Cardiac fibroblast (primary cell): ENCODE data around the gene RTP5.
A peak's percentile ranks its signal among the peaks of the same experiment; 100 is the strongest.

ENCODE experiments used
- DNase-seq, 2 donors: peaks; one replicate each; pipeline versions ENCODE4 v3.0.0 to v3.0.0-alpha.2; 2010; ENCODE audit warnings: low read depth in 2 of 2
- H3K4me3 ChIP-seq, 2 donors: replicated peaks in 1 of 2; 1 replicate in 1 of 2; 2 replicates in 1 of 2; pipeline ENCODE4 v1.5.1; 2011; ENCODE audit warnings: low read depth in 2 of 2, low read length in 2 of 2, mild to moderate bottlenecking in 2 of 2, moderate library complexity in 1 of 2
- TF ChIP-seq, protein P1 (sequence below): IDR thresholded peaks from one replicate; pipeline ENCODE4 v1.5.1; 2011; ENCODE audit warnings: low read depth, mild to moderate bottlenecking, low read length, inconsistent platforms

The RTP5 gene

DNA sequence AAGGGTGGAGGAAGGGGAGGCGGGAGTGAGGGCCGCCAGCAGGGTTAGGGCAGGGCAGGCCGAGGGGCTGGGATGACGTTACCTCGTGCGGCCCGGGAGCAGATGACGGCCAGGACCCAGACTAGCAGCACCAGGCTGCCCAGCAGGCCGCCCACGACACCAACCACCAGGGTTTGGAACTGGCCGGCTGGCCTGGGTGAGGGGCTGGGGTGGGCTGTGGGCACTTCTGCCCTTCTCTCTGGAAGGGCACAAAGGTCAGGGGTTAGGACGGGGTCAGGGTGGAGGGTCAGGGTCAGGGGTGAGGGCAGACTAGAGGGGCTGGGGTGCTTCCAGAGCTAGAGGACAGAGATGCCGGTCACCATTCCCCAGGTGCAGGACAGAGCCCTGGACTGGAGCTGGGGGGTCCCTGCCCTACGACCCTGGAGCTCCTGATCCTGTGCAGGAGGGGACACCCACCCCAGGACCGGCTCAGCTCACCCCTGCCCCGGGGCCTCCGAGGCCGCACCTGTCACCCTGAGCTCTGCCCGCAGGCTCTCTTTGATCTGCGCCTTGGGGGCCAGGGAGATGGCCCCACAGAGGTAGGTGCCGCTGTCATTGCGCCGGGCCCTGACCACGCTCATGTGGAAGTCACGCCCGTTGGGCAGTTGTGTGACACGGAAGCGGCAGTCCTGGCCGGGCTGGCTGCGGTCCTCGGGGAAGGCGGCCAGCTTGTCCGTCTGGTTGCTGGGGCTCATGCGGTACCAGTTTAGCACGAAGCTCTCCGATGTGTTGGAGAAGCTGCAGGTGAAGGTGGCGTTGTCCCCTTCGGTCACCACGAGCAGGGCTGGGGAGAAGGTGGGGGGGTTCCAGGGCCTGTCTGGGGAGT lies 17.2 kb upstream of the RTP5 start:
- TF ChIP-seq, protein P1, sequence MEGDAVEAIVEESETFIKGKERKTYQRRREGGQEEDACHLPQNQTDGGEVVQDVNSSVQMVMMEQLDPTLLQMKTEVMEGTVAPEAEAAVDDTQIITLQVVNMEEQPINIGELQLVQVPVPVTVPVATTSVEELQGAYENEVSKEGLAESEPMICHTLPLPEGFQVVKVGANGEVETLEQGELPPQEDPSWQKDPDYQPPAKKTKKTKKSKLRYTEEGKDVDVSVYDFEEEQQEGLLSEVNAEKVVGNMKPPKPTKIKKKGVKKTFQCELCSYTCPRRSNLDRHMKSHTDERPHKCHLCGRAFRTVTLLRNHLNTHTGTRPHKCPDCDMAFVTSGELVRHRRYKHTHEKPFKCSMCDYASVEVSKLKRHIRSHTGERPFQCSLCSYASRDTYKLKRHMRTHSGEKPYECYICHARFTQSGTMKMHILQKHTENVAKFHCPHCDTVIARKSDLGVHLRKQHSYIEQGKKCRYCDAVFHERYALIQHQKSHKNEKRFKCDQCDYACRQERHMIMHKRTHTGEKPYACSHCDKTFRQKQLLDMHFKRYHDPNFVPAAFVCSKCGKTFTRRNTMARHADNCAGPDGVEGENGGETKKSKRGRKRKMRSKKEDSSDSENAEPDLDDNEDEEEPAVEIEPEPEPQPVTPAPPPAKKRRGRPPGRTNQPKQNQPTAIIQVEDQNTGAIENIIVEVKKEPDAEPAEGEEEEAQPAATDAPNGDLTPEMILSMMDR = no peak
- H3K4me3 ChIP-seq = no peak overlapping the region
- no peak for DNase-seq

DNA sequence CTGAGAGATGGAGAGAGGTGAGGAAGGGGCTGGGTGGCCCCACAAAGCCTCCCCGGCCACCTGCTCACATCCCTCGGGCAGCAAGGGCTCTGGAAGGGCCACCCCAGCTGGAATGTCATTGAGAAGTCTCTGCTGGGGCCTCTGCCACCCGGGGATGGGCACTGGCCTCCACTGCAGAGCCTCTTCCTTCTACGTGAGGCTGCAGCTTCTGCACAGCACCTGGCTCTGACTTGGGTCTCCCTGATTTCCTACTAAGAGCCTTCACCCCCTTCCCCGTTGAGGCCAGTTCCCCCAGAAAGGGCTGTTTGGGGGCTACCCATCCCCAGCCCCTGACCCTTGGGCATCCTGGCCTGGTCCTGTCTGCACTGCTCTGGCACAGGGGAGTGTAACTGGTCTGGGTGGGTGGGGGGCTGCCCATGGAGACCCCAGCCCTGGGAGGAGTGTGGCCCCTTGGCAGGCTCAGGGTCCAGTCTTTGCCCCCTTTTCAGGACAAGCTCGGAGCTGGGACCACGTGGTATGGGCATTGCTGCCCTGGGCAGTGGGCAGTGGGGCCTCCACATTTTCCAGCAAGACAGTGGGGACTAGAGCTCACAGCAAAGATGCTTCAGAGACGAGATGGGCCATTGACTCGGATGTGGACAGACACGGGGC lies 16.4 kb upstream of the RTP5 start:
- DNase-seq = no peak
- no peak overlapping the region for H3K4me3 ChIP-seq
- TF ChIP-seq, protein P1 = no peak

DNA sequence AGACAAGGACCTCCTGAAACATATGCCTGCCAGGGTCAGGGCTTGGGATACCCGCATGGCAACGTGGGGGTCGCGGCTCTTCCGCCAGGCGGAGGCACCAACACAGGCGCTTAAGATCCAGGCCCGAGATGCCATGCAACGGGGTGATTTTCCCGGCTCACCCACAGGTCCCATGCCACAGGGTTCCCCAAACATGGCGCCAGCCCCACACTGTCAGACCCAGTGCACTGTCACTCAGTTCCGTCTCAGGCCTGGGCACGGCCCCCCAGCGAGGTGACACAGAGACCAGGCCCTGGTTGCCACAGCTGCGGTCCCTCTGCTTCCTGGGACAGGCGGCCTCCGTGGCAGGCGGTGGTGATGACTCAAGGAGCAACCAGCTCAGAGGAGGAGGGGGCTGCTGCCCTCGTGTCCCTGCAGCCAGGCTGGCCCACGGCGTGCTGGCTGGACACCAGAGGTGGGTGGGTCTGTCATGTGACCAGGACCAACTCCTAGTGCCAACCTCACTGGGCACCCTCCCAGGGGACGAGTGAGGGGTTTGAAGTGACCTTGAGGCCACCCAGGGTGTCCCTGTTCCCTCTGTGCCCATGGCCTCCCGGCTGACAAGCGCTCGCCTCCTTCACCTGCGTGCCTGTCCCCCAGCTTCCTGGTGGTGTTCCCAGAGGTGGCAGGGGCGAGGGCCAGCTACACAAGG lies 15.7 kb upstream of the RTP5 start:
- no peak for DNase-seq
- TF ChIP-seq, protein P1 = no peak
- no peak overlapping the region for H3K4me3 ChIP-seq

DNA sequence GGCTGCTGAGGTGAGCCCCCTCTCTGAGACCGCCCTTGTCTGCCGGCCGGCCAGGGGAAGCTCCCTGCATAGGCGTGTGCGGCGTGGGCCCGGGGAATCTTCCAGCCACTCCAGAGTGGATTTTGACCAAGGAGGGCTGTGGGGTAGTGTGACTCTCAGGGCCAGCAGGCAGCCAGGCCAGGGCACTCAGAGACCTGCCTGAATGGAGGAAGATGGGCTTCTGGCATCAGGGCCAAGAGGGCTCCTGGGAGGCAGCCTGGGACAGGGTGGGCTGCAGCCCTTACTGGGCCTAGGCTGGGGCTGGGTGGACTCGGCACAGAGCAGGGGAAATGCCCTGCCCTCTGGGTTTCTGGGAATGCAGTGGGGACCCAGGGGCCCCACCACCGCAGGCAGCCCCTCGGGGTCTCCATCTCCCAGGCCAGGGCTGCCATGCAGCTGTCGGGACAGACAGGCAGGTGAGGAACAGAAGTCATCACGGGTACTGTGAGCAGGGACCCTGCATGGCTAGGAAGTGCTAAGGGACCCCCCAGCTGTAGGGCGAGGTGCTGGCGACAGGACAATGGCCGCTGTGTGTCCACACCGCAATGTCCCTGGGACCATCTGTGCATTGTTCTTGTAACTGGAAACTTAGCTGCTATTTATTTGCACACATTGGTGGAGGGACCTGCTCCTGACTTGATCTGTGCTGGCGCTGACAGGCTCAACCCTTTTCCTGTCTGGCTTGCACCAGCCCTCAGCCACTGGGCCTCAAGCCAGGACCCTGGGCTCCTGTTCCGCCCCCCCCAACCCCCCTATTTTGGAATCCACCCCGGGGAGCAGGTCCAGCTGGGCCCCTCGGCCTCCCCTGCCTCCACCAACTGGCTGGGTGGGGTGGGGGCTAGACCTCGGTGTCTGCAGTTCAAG lies 14.9 kb upstream of the RTP5 start:
- DNase-seq = peak in 1 of 2 donors; percentile 31
- no peak overlapping the region for H3K4me3 ChIP-seq
- TF ChIP-seq, protein P1 = no peak

DNA sequence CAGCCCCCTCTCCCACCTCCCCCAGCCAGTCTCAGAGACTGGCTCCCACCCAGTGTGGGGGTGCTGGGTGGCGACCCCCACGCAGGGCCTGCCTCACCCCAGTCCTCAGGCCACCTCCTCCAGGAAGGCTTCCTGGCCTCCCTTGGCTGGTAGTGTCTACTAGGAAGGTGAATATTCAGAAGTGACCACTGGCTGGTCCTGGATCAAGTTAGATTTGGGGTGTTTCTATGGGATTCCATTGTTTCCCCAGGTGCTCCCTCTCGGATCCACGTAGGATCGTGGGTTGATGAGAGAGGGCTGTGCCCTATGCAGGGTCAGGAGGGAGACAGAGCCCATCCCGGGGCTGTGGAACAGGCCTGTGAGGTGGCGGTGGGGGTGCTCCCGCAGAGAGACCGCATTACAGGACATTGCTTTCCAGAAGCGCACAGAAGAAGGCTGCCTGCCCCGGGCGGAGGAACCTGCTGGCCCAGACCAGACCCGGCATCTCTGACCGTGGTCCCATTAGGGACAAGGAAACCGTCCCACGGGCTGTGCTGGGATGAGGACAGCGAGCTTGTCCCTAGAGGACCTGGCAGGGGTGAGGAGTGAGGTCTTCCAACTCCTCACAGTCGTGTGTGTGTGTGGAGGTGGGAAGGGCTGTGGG lies 14.2 kb upstream of the RTP5 start:
- TF ChIP-seq, protein P1 = no peak
- no peak for DNase-seq

More for the DNA sequence above, 14.2 kb upstream of the RTP5 start:
- H3K4me3 ChIP-seq = no peak overlapping the region
